Natural killer cell (primary cell): ENCODE data around the gene FMN1. TPM values are rescaled to one million over a fixed set of nuclear protein-coding genes. Genes with fewer than 3 reads are reported as not detected.

Experiments
- ATAC-seq, 3 donors: fragments of 150-1000 bp in 2 of 3; fragments of 200-7000 bp in 1 of 3; cut with Tn5 transposase; 1 replicate in 1 of 3; 2 replicates in 2 of 3; pipeline ENCODE4 v1.10.0; 2021; ENCODE audit warnings: mild to moderate bottlenecking in 2 of 3, moderate library complexity in 2 of 3
- DNase-seq, 2 donors: peaks; one replicate each; pipeline versions ENCODE4 v3.0.0 to v3.0.0-alpha.2; 2013 to 2021; ENCODE audit warnings: mixed read lengths in 1 of 2
- H3K27ac ChIP-seq: one replicate; pipeline ENCODE4 v1.5.1; 2013; ENCODE audit warnings: mild to moderate bottlenecking, low read length
- H3K27me3 ChIP-seq: one replicate; pipeline ENCODE4 v1.6.1; 2013; ENCODE audit warnings: low read length; ENCODE audit not compliant: control insufficient read depth, insufficient read depth
- H3K36me3 ChIP-seq: one replicate; pipeline ENCODE4 v1.6.1; 2013; ENCODE audit warnings: low read length; ENCODE audit not compliant: control insufficient read depth, insufficient read depth
- H3K4me1 ChIP-seq: one replicate; pipeline ENCODE4 v1.6.1; 2013; ENCODE audit warnings: low read length; ENCODE audit not compliant: control insufficient read depth, insufficient read depth
- H3K4me3 ChIP-seq: one replicate; pipeline ENCODE4 v1.5.1; 2013; ENCODE audit warnings: low read length
- H3K9me3 ChIP-seq: one replicate; pipeline ENCODE4 v1.6.1; 2013; ENCODE audit warnings: low read length; ENCODE audit not compliant: control insufficient read depth, insufficient read depth
- H3K27ac Mint-ChIP-seq, 2 donors: one replicate each; pipeline ENCODE4 v1.8.0; 2022; ENCODE audit warnings: mild to moderate bottlenecking in 2 of 2, mixed read lengths in 2 of 2, moderate library complexity in 1 of 2
- H3K27me3 Mint-ChIP-seq, 2 donors: one replicate each; pipeline ENCODE4 v1.8.0; 2022; ENCODE audit warnings: low read depth in 2 of 2, mixed read lengths in 2 of 2
- H3K36me3 Mint-ChIP-seq: one replicate; pipeline ENCODE4 v1.8.0; 2022; ENCODE audit warnings: mixed read lengths
- H3K4me1 Mint-ChIP-seq, 2 donors: one replicate each; pipeline ENCODE4 v1.8.0; 2022; ENCODE audit warnings: mixed read lengths in 2 of 2
- H3K4me3 Mint-ChIP-seq: one replicate; pipeline ENCODE4 v1.8.0; 2022; ENCODE audit warnings: mild to moderate bottlenecking, moderate library complexity, mixed read lengths
- H3K9me3 Mint-ChIP-seq, 2 donors: one replicate each; pipeline ENCODE4 v1.8.0; 2022; ENCODE audit warnings: mixed read lengths in 2 of 2
- WGBS: methylation state at CpG from one replicate; pipeline ENCODE4 v1.1.7; 2013; ENCODE audit warnings: missing lambda C conversion rate; ENCODE audit not compliant: insufficient coverage; 5-methylcytosine and 5-hydroxymethylcytosine counted together
- intact Hi-C: fragments of 100-400 bp; cut with micrococcal nuclease; formaldehyde crosslinking; loops from one replicate; pipeline ENCODE4 v1.14.2; 2022
- total RNA-seq, 4 donors: library from RNA; stranded (reverse); fragments of 120-200 nt in 1 of 4; gene quantifications; one replicate each; pipeline versions ENCODE4 v1.2.3 to v1.2.4, GENCODE V29; 2013 to 2022
- TF ChIP-seq, protein P1 (sequence below): fragments of 200-600 bp; IDR thresholded peaks from one replicate; pipeline ENCODE4 v1.8.0; 2022; ENCODE audit warnings: antibody characterized with exemption

FMN1 gene
- total RNA-seq, 3 donors from 2014 or later (not counting 1 experiment from before 2014, with no cell fraction given), result 2.0 to 19.2 (median 2.2) TPM

DNA sequence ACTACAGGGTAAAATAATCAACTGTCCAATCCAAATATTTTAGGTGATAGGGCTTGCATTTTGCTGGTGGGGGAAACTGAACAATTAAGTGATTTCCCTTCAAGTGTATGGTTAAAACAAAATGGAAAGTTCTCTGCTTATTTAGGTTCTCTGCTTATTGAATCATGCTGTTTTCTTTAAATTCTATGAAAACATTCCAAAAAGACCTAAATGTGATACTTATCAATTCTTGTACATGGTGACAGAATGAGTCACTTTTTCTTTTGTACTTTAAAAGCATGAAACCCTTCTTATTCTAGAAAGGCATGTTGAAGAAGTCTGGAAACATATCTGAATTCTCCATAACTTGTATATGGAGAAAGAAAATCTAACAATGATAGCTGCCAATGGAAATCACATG, 192.6 kb downstream of the FMN1 start:
- H3K27me3 Mint-ChIP-seq, result peaks cover 7 to 26% of the 10 kb centered on the region in 2 donors
- no peaks in the 10 kb centered on the region for H3K4me1 ChIP-seq
- H3K27me3 ChIP-seq, result no peaks in the 10 kb centered on the region
- H3K36me3 ChIP-seq, result no peaks in the 10 kb centered on the region
- no peak overlapping the region for H3K27ac Mint-ChIP-seq
- ATAC-seq, result no peak
- H3K9me3 ChIP-seq, result no peaks in the 10 kb centered on the region
- DNase-seq, result no peak
- TF ChIP-seq, protein P1, sequence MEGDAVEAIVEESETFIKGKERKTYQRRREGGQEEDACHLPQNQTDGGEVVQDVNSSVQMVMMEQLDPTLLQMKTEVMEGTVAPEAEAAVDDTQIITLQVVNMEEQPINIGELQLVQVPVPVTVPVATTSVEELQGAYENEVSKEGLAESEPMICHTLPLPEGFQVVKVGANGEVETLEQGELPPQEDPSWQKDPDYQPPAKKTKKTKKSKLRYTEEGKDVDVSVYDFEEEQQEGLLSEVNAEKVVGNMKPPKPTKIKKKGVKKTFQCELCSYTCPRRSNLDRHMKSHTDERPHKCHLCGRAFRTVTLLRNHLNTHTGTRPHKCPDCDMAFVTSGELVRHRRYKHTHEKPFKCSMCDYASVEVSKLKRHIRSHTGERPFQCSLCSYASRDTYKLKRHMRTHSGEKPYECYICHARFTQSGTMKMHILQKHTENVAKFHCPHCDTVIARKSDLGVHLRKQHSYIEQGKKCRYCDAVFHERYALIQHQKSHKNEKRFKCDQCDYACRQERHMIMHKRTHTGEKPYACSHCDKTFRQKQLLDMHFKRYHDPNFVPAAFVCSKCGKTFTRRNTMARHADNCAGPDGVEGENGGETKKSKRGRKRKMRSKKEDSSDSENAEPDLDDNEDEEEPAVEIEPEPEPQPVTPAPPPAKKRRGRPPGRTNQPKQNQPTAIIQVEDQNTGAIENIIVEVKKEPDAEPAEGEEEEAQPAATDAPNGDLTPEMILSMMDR, result no peak
- no peak overlapping the region for H3K4me3 Mint-ChIP-seq
- H3K4me3 ChIP-seq, result no peak overlapping the region
- intact Hi-C loops, result no loop called here
- H3K4me1 Mint-ChIP-seq, result no peaks in the 10 kb centered on the region
- H3K27ac ChIP-seq, result no peak overlapping the region
- H3K9me3 Mint-ChIP-seq, result no peaks in the 10 kb centered on the region
- no peaks in the 10 kb centered on the region for H3K36me3 Mint-ChIP-seq

DNA sequence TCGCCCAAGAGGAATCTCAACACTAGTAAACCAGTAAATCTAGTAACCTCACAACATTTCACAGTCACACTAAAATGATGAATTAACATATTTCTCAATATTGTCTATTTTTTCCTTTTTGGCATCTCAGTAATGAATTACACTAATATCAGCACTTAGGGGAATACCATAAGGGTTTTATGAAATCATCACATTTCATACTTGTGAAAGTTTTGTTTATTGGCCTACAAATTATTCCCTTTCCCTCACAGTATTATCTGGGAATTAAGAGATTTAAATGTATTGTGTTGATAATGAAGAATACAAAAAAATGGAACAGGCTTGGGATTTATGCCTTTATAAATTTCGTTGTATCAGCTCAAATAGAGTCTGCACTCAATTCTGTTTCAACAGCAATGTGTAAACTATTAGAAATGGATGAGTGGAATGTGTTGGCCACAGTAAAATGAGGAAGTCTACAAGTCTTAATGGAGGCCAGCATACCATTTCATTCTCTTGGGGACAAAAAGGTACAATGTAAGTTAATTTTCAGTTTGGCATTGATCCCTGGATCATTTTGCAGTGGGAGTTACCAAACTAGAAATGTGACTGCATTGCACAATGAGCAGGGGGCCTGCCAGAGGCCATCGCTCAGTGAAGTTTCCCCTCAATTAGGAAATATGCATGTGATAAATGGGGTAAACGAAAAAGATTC, 195.4 kb downstream of the FMN1 start:
- DNase-seq (no peak), ATAC-seq (no peak)
- intact Hi-C loops, result loop anchor here (5.0 kb wide), 1 partner anchor 332 kb away; no protein-coding TSS in a partner anchor
- Mint-ChIP-seq H3K4me3 (no peak overlapping the region), H3K4me1 (no peaks in the 10 kb centered on the region), H3K27ac (no peak overlapping the region), H3K9me3 (no peaks in the 10 kb centered on the region), H3K36me3 (no peaks in the 10 kb centered on the region), H3K27me3 (peaks cover 0 to 9% of the 10 kb centered on the region in 2 donors)
- whole genome bisulfite sequencing, result 86% methylated on average over 4 of the region's 4 CpGs
- Histone ChIP-seq H3K9me3 (no peaks in the 10 kb centered on the region), H3K4me3 (no peak overlapping the region), H3K27me3 (no peaks in the 10 kb centered on the region), H3K4me1 (no peaks in the 10 kb centered on the region), H3K27ac (no peak overlapping the region), H3K36me3 (no peaks in the 10 kb centered on the region)
- TF ChIP-seq, protein P1, result no peak

DNA sequence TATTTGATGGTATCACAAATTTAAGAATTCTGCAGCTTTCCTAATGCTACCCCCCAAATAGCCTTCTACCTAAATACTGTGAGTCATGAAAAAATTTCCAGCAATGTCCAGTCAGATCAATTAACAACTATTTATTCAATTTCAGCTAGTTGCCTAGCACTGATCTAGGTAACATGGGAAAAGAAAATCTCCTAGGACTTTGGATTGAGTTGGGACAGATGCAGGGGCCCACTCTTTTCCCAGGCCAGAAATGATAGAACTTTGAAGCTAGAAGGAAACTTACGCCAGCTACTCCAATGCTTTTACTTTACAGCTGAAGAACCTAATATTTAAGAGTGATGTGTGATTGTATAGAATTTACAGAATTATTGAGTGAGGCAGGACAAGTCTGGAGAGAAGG, 196.3 kb downstream of the FMN1 start:
- TF ChIP-seq, protein P1, result no peak
- intact Hi-C loops, result loop anchor here (5.0 kb wide), 1 partner anchor 331 kb away; no protein-coding TSS in a partner anchor
- no peak for DNase-seq
- H3K9me3 ChIP-seq, result no peaks in the 10 kb centered on the region
- H3K4me1 Mint-ChIP-seq, result no peaks in the 10 kb centered on the region
- no peaks in the 10 kb centered on the region for H3K9me3 Mint-ChIP-seq
- H3K36me3 ChIP-seq, result no peaks in the 10 kb centered on the region
- H3K4me3 ChIP-seq, result no peak overlapping the region
- no peak overlapping the region for H3K27ac Mint-ChIP-seq
- no peak overlapping the region for H3K4me3 Mint-ChIP-seq
- no peak for ATAC-seq
- H3K27ac ChIP-seq, result no peak overlapping the region
- H3K4me1 ChIP-seq, result no peaks in the 10 kb centered on the region
- WGBS, result no CpG with 5 or more reads among the region's 1 CpG
- H3K27me3 ChIP-seq, result no peaks in the 10 kb centered on the region
- peaks cover 0 to 9% of the 10 kb centered on the region in 2 donors for H3K27me3 Mint-ChIP-seq
- H3K36me3 Mint-ChIP-seq, result no peaks in the 10 kb centered on the region
